GM12891 (cell line): ENCODE results near the gene TEX51.

Experiments
- DNase-seq: peaks from one replicate; pipeline ENCODE4 v3.0.0; 2011; ENCODE audit warnings: low spot score; ENCODE audit not compliant: insufficient read length
- FAIRE-seq: peaks from 2 replicates; lab custom pipeline; 2011; peaks lifted over from hg19 to GRCh38; lab: Jason Lieb, UNC
- PAX5 ChIP-seq: IDR thresholded peaks from 2 replicates; pipeline ENCODE4 v1.6.1; 2011; ENCODE audit warnings: low read length, moderate library complexity, mild to moderate bottlenecking; ENCODE audit not compliant: insufficient read depth, severe bottlenecking
- POLR2A ChIP-seq: IDR thresholded peaks from 2 replicates; pipeline ENCODE4 v1.6.1; 2011; ENCODE audit warnings: low read depth, low read length, control low read depth
- POLR2AphosphoS5 ChIP-seq: IDR thresholded peaks from 2 replicates; pipeline ENCODE4 v1.6.1; 2011; ENCODE audit warnings: low read depth, low read length, control low read depth
- POU2F2 ChIP-seq: IDR thresholded peaks from 2 replicates; pipeline ENCODE4 v1.6.1; 2011; ENCODE audit warnings: low read depth, mild to moderate bottlenecking, control low read depth, low read length, moderate library complexity
- SPI1 ChIP-seq: IDR thresholded peaks from 2 replicates; pipeline ENCODE4 v1.6.1; 2011; ENCODE audit warnings: low read depth, low read length, control low read depth
- TAF1 ChIP-seq: IDR thresholded peaks from 2 replicates; pipeline ENCODE4 v1.6.1; 2011; ENCODE audit warnings: low read depth, low read length, control low read depth

The TEX51 gene

DNA sequence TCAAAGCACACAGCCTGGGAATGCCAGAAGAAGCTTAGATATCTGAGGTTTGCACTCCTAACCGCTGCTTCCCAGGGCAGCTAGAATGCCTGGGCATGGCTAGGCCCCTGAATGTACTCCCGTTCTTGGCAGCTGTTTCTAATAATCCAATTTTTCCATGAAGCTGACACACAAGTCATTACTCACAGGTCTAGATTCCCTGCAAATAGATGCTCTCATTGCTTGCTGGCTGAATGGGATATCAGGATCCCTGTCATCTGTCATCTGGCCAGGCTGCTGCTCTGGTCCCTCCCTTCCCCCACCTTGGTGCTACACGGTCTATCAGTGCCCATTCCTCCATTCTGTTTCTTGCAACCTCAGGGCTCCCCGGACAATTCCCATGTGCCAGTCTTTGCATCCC, 40.7 kb upstream of the TEX51 start:
- TF ChIP-seq SPI1 = no peak
- no peak for TF ChIP-seq POLR2A
- no peak for TF ChIP-seq POLR2AphosphoS5
- no peak for TF ChIP-seq POU2F2
- TF ChIP-seq TAF1 = no peak
- TF ChIP-seq PAX5 = no peak
- FAIRE-seq = no peak
- no peak for DNase-seq

DNA sequence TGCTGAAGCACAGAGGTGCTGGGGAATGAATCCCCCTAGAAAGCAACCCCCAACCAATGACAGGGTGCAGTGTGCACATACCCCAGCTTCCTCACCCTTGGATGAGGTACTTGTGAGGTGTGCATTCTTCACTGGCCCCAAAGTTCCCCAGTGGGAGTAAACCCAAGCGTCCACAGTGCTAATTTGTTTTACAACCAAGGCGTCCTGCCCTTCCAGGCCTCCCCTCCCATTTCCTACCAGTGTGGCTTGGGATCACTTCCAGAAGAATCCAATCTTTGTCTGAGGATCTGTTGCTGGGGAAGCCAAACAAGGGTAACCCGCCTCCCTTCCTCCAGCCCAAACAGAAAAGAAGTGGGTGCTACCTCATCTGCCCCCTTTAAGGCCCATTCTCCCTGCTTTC, 40.3 kb upstream of the TEX51 start:
- FAIRE-seq = no peak
- TF ChIP-seq PAX5 (no peak), POLR2AphosphoS5 (no peak), TAF1 (no peak), POLR2A (no peak), POU2F2 (no peak), SPI1 (no peak)
- DNase-seq = no peak

DNA sequence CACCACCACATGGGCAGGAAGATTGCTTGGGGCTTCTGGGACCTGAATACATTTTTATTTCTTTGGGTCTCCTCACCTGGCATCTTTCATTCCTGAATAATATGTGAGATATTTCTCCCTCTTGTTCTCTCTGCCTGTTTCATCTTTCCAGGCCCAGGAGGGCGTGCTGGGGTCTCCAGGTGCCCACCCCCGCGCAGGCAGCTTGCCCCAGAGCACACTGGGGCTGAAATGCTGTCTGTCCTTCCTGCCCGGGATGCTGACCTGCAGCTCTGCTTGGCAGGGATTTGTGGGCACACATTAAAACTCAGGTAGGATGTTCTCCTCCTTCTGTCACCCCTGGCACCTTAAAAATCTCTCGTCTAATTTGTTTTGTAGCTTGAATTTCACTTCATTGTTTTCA, 39.7 kb upstream of the TEX51 start:
- DNase-seq (no peak), FAIRE-seq (no peak)
- TF ChIP-seq SPI1 = no peak
- TF ChIP-seq TAF1 = no peak
- TF ChIP-seq POLR2A = no peak
- TF ChIP-seq POU2F2 = no peak
- no peak for TF ChIP-seq PAX5
- no peak for TF ChIP-seq POLR2AphosphoS5

DNA sequence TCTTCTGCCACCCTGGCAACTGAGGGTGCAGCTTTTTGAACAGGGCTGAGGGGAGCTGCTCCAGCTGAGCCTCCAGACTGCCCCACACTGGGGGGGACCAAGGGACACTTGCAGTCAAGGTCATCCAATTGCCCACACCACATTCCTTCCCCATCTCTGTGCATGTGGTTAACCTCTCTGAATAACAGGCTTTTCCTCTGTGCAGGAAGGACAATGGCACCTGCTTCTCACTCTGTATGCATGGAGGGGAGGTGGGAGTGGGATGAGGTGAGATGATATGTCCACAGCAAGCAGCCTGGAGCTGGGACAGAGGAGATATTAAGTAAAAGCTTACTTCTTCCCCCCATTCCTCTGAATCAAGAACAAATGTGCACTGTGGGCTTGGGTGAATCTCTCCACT, 39.1 kb upstream of the TEX51 start:
- DNase-seq (no peak), FAIRE-seq (no peak)
- no peak for TF ChIP-seq PAX5
- no peak for TF ChIP-seq POU2F2
- TF ChIP-seq TAF1 = no peak
- TF ChIP-seq SPI1 = no peak
- TF ChIP-seq POLR2A = no peak
- no peak for TF ChIP-seq POLR2AphosphoS5

DNA sequence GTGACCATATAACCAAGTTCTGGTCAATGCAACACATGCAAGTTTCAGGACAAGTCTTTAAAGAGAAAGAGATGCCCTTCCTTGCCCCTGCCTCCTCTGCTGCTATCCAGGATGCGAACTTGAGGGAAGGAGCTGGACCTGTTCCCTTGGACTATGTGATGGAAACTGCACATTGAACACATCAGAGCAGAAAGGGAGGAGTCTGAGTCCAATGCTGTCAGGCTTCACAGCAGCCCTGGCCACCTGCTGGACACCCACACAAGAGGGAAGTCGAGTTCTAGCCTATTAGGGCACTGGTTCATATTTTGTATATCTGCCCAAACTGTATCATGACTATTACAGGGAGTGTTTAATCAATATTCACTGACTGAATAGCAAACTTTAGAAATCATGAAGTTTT, 38.3 kb upstream of the TEX51 start:
- TF ChIP-seq POLR2AphosphoS5 (no peak), SPI1 (no peak), POLR2A (no peak), PAX5 (no peak), TAF1 (no peak), POU2F2 (no peak)
- FAIRE-seq = no peak
- no peak for DNase-seq

DNA sequence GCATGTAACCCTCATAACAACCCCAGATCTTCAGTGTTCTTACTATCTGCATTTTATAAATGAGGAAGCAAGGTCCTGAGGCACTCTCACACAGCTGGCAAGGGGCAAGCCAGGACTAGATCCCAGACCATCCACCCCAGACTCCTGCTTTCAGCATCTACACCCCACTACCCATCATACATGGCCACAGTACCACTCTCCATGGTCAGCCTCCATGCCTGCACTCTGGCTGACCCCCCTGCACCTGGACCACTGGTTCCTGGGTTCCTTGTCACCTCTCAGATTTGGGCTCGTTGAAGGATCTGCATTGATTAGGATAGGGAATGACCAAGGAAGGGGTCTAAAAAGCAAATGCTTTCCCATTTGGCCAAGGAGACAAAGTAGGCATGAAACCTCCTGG, 36.0 kb upstream of the TEX51 start:
- no peak for DNase-seq

DNA sequence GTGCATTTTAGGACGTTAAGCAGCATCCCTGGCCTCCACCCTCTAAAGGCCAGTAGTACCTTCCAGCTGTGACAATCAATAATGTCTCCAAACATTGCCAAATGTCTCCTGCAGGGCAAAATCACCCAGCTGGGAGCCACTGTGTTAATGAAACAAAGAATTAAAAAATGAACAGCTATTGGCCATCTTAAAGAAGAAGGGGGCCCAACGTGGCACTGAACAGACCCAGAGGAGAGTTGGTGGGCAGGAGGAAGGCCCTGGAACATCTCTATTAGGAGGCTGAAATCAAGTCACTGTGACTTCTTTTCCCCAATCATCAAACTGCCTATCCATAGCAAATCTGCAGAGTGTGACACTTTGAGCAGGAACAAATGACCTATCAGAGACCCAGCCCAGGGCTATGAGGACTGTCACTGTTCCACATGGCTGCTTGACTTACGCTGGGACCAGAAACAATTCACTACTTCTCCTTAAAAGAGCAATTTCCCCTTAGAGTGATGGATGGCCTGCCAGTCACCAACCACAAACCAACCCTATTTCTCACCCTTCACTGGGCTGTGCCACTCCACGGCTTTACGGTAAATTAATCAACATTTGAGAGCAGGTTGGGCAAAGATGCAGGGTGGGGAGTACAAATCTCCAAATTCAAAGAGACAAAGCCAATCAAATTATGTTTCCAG, 35.2 kb upstream of the TEX51 start:
- no peak for TF ChIP-seq PAX5
- TF ChIP-seq POLR2A = no peak
- TF ChIP-seq TAF1 = no peak
- no peak for TF ChIP-seq POU2F2
- TF ChIP-seq SPI1 = no peak
- no peak for TF ChIP-seq POLR2AphosphoS5
- DNase-seq (no peak), FAIRE-seq (no peak)

More for the DNA sequence above, 36.0 kb upstream of the TEX51 start:
- FAIRE-seq = no peak
- no peak for TF ChIP-seq POLR2AphosphoS5
- no peak for TF ChIP-seq PAX5
- no peak for TF ChIP-seq TAF1
- no peak for TF ChIP-seq POU2F2
- TF ChIP-seq SPI1 = no peak
- TF ChIP-seq POLR2A = no peak

DNA sequence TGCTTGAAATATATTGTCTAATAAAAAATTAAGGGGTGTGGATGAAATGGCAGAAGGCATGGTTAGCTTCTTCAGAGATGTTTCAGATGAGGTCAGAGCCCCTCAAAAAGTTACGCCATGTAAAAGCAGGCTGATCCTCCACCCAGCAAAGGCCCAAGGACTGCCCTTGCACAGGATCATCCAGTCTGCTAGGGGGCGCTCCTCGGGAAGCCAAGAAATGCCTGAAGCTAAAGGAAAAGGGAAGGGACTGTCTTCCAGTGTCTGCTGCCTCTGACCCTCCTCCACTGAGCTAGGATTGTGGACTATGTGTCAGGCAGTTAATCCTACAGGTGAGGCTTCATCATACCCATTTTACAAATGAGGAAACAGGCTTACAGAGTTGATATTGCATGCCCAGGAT, 33.8 kb upstream of the TEX51 start:
- no peak for FAIRE-seq
- no peak for DNase-seq
- no peak for TF ChIP-seq PAX5
- TF ChIP-seq POLR2A = no peak
- no peak for TF ChIP-seq SPI1
- no peak for TF ChIP-seq POU2F2
- no peak for TF ChIP-seq POLR2AphosphoS5
- no peak for TF ChIP-seq TAF1

DNA sequence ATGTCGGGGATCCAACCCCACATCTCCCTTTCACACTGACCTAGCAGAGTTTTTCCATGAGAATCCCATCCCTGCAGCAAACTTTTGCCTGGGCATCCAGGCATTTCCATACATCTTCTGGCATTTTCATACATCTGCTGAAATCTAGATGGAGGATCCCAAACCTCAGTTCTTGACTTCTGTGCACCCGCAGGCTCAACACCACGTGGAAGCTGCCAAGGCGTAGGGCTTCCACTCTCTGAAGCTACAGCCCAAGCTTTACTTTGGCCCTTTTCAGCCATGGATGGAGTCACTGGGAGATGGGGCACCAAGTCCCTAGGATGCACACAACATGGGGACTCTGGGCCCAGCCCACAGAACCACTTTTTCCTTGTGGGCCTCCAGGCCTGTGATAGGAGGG, 32.2 kb upstream of the TEX51 start:
- FAIRE-seq = no peak
- no peak for DNase-seq
- TF ChIP-seq POLR2A = no peak
- TF ChIP-seq POLR2AphosphoS5 = no peak
- TF ChIP-seq SPI1 = no peak
- no peak for TF ChIP-seq TAF1
- TF ChIP-seq POU2F2 = no peak
- no peak for TF ChIP-seq PAX5

DNA sequence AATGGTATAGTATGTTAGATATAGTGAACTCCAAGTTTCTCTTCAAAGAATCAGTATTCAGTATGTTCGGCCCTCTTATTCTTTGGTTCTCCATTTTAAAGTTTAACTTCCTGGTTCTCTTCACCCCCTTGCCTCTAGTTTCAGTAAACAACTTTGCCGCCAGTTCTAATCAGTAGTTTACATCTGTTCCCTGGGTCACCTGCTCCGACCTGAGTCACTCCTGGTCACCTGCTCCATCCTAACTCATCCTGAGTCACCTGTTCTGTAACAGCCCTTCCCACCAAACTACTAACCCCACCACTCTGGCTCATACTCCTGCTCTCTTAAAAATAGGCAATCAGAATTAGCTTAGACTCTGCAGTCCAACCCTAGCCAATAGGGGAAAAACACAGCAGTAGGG, 23.7 kb upstream of the TEX51 start:
- no peak for TF ChIP-seq POLR2AphosphoS5
- no peak for FAIRE-seq

More for the DNA sequence above, 23.7 kb upstream of the TEX51 start:
- no peak for DNase-seq
